ENCODE data around the gene DYNC2I2. TPM values are rescaled to one million over a fixed set of nuclear protein-coding genes. Genes with fewer than 3 reads are reported as not detected.
"Not testable (repeated sequence)": the region's sequence is repeated elsewhere in the genome, so short reads cannot be mapped to it uniquely, and the experiment has no call there.

The DYNC2I2 gene
- total and polyA plus RNA-seq, 4 experiments from 2014 or later: 1.7 to 4.6 (median 3.3) TPM

- CTCF ChIA-PET (ENCODE audit: partially characterized antibody): no interaction called here
Observed at GRCh38 chr9:128702949-128703615, 46.4 kb upstream of the DYNC2I2 start.

GRCh38 chr9:128702445-128702948 lies 45.9 kb upstream of the DYNC2I2 start, which contains the start of gene PKN3:
PKN3 (plus strand) TSS chr9:128702503; CDS start chr9:128702916, 413 bp downstream.
- peaks cover 2 to 19% (median 11%) of the 10 kb centered on the region in 4 donors for H3K4me1 Mint-ChIP-seq
- ChIA-PET POLR2A (ENCODE audit: partially characterized antibody) (interaction anchor here (0.8 to 3.6 kb wide), 3 partner anchors 12 to 22 kb away, joined by 3 to 33 read pairs (median 7); partner anchors contain the start of genes SET and ZDHHC12), CTCF (ENCODE audit: partially characterized antibody) (interaction anchor here (0.6 to 1.4 kb wide), 10 partner anchors 11 to 128 kb away, joined by 3 to 9 read pairs (median 4); partner anchors contain the start of gene SPOUT1)
- Histone ChIP-seq H3K4me3 (ENCODE audit: low read length in 2 of 2) (peak within 1 kb of the TSS; percentile 17 to 45), H3K9me3 (ENCODE audit: control insufficient read depth in 1 of 2, low read length in 2 of 2) (no peaks in the 10 kb centered on the region), H3K27ac (ENCODE audit: low read depth, low read length) (peak within 1 kb of the TSS; percentile 38), H3K4me1 (ENCODE audit: insufficient read depth, low read length) (peaks cover 10% of the 10 kb centered on the region), H3K36me3 (ENCODE audit: insufficient read depth, low read length) (no peaks in the 10 kb centered on the region), H3K27me3 (ENCODE audit: insufficient read depth, low read length) (no peaks in the 10 kb centered on the region)
- intact Hi-C loops (cut with micrococcal nuclease): loop anchor here (1.0 to 2.0 kb wide), 3 partner anchors 14 to 85 kb away; partner anchors contain the start of genes SET, TBC1D13 and ZDHHC12
- H3K36me3 Mint-ChIP-seq: no peaks in the 10 kb centered on the region
- H3K27me3 Mint-ChIP-seq: no peaks in the 10 kb centered on the region
- H3K4me3 Mint-ChIP-seq: peak within 1 kb of the TSS; percentile 83 to 95 (median 90)
- H3K27ac Mint-ChIP-seq: peak within 1 kb of the TSS in 6 of 7 donors; percentile 76 to 94 (median 84)
- H3K9me3 Mint-ChIP-seq: peaks cover 0 to 2% (median 0%) of the 10 kb centered on the region in 8 donors
- DNase-seq: peak; percentile 79 to 87 (median 82)

More at GRCh38 chr9:128702949-128703615, 46.4 kb upstream of the DYNC2I2 start:
- Histone ChIP-seq H3K9me3 (ENCODE audit: control insufficient read depth in 1 of 2, low read length in 2 of 2) (no peaks in the 10 kb centered on the region), H3K4me1 (ENCODE audit: insufficient read depth, low read length) (peaks cover 10% of the 10 kb centered on the region), H3K36me3 (ENCODE audit: insufficient read depth, low read length) (no peaks in the 10 kb centered on the region), H3K27me3 (ENCODE audit: insufficient read depth, low read length) (no peaks in the 10 kb centered on the region), H3K27ac (ENCODE audit: low read depth, low read length) (peak overlapping the region; percentile 38), H3K4me3 (ENCODE audit: low read length in 2 of 2) (peak overlapping the region; percentile 17 to 45)
- Mint-ChIP-seq H3K4me3 (peak overlapping the region; percentile 61 to 83 (median 76)), H3K27ac (peak overlapping the region in 5 of 7 donors; percentile 37 to 94 (median 66)), H3K27me3 (no peaks in the 10 kb centered on the region), H3K36me3 (no peaks in the 10 kb centered on the region), H3K9me3 (peaks cover 0 to 2% (median 0%) of the 10 kb centered on the region in 8 donors), H3K4me1 (peaks cover 2 to 19% (median 11%) of the 10 kb centered on the region in 4 donors)
- peak in 2 of 5 donors; percentile 12 to 18 for DNase-seq
- intact Hi-C loops (cut with micrococcal nuclease): loop anchor here (1.0 to 2.0 kb wide), 3 partner anchors 14 to 84 kb away; partner anchors contain the start of genes SET, TBC1D13 and ZDHHC12
- POLR2A ChIA-PET (ENCODE audit: partially characterized antibody): interaction anchor here (1.2 kb wide), 1 partner anchor 21 kb away, joined by 5 read pairs; the partner anchor contains the start of gene ZDHHC12

DNA sequence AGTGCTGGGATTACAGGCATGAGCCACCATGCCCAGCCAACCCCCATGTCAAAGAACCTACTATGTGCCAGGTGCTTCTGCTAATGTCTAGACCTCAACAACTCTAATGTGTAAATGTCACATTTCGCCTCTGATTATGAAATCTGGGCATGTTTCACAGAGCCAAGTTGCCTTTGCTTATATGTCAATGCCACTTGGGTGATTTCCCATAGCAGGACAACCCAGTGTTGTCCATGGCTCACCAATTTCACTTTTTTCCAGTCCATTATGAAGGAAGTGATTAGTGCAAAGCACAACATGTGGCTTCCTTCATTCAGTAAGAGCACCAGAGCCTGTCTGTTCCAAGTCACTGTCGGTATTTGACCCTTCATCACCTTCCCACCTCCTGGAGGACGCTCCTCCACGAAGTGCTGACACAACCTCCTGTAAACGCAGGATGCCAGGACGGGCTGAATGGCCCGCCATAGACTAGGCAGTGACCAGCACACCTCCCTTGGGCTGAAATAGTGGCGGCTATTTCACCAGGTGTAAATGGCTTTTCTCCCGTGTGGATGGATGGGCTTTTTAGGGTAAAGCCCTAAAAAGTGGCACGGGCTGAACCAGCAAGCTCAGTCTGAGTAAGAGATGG lies 44.7 kb upstream of the DYNC2I2 start:
- H3K9me3 ChIP-seq (ENCODE audit: control insufficient read depth in 1 of 2, low read length in 2 of 2): no peaks in the 10 kb centered on the region
- CTCF ChIA-PET (ENCODE audit: partially characterized antibody): interaction anchor here (0.9 to 1.4 kb wide), 8 partner anchors 9 to 116 kb away, joined by 3 to 6 read pairs (median 4); no protein-coding TSS in a partner anchor
- Mint-ChIP-seq H3K4me1 (peaks cover 2 to 19% (median 11%) of the 10 kb centered on the region in 4 donors), H3K36me3 (peaks cover 1 to 6% of the 10 kb centered on the region in 2 donors), H3K9me3 (peaks cover 0 to 2% (median 0%) of the 10 kb centered on the region in 8 donors), H3K27ac (peak overlapping the region in 1 of 7 donors; percentile 65), H3K27me3 (no peaks in the 10 kb centered on the region), H3K4me3 (peak overlapping the region in 6 of 8 donors; percentile 51 to 76 (median 62))
- H3K27me3 ChIP-seq (ENCODE audit: insufficient read depth, low read length): no peaks in the 10 kb centered on the region
- H3K4me1 ChIP-seq (ENCODE audit: insufficient read depth, low read length): peaks cover 10% of the 10 kb centered on the region
- H3K4me3 ChIP-seq (ENCODE audit: low read length in 2 of 2): no peak overlapping the region
- intact Hi-C loops (cut with micrococcal nuclease): no loop called here
- POLR2A ChIA-PET (ENCODE audit: partially characterized antibody): interaction anchor here (3.6 kb wide), 1 partner anchor 10 kb away, joined by 33 read pairs; the partner anchor contains the start of gene SET
- H3K36me3 ChIP-seq (ENCODE audit: insufficient read depth, low read length): no peaks in the 10 kb centered on the region
- no peak for DNase-seq
- no peak overlapping the region for H3K27ac ChIP-seq (ENCODE audit: low read depth, low read length)

- CTCF ChIA-PET (ENCODE audit: partially characterized antibody); H3K9me3 Mint-ChIP-seq; intact Hi-C loops (cut with micrococcal nuclease); H3K27ac ChIP-seq (ENCODE audit: low read depth, low read length); H3K27ac Mint-ChIP-seq; DNase-seq; H3K4me1 ChIP-seq (ENCODE audit: insufficient read depth, low read length); H3K4me3 ChIP-seq (ENCODE audit: low read length in 2 of 2); H3K27me3 ChIP-seq (ENCODE audit: insufficient read depth, low read length); H3K4me3 Mint-ChIP-seq; H3K27me3 Mint-ChIP-seq; H3K9me3 ChIP-seq (ENCODE audit: control insufficient read depth in 1 of 2, low read length in 2 of 2); H3K36me3 ChIP-seq (ENCODE audit: insufficient read depth, low read length): not testable (repeated sequence)
- POLR2A ChIA-PET (ENCODE audit: partially characterized antibody): interaction anchor here (3.6 kb wide), 1 partner anchor 8 kb away, joined by 33 read pairs; the partner anchor contains the start of gene SET
- Mint-ChIP-seq H3K4me1 (peaks cover 2 to 19% (median 11%) of the 10 kb centered on the region in 4 donors), H3K36me3 (peaks cover 12 to 23% of the 10 kb centered on the region in 2 donors)
Observed at GRCh38 chr9:128699096-128699795, 42.6 kb upstream of the DYNC2I2 start.

DNA sequence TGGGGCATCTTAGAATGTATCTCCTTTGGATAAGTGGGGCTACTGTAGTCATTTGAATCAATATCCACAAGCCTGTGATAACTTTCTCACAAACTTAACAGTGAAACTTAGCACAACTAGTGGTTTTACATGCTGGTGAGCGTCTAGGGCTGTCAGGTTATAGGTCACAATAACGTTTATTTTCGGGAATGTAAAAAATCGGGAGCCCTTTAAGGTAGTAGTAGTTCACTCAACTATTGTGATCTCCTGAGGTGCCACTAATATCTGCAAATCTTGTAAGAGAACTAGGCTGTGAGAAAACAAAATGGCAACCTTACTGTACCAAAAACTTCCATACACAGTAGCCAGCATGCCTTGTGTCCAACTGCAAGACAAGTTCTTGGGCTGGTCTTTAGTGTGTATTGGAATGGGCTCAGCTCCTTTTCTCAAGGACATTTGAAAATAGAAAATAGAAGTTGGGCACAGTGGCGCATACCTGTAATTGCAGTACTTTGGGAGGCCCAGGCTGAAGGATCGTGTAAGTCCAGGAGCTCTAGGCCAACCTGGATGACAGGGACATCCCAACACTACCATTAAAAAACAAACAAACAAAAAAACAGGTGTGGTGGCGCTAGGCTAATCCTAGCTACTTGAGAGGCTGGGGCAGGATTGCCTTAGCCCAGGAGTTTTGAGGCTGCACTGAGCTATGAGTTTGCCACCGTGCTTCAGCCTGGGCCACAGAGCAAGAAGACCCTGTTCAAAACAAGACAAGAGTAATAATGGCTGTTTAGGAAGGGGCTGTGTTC lies 40.5 kb upstream of the DYNC2I2 start:
- Mint-ChIP-seq H3K4me1 (peaks cover 3 to 18% (median 6%) of the 10 kb centered on the region in 4 donors), H3K9me3 (peaks cover 0 to 2% (median 0%) of the 10 kb centered on the region in 8 donors), H3K4me3 (no peak overlapping the region), H3K27me3 (no peaks in the 10 kb centered on the region), H3K36me3 (peaks cover 25 to 40% of the 10 kb centered on the region in 2 donors), H3K27ac (peak overlapping the region in 1 of 7 donors; percentile 15)
- intact Hi-C loops (cut with micrococcal nuclease): no loop called here
- Histone ChIP-seq H3K27me3 (ENCODE audit: insufficient read depth, low read length) (no peaks in the 10 kb centered on the region), H3K4me3 (ENCODE audit: low read length in 2 of 2) (no peak overlapping the region), H3K27ac (ENCODE audit: low read depth, low read length) (no peak overlapping the region), H3K36me3 (ENCODE audit: insufficient read depth, low read length) (peaks cover 24% of the 10 kb centered on the region), H3K9me3 (ENCODE audit: control insufficient read depth in 1 of 2, low read length in 2 of 2) (no peaks in the 10 kb centered on the region), H3K4me1 (ENCODE audit: insufficient read depth, low read length) (peaks cover 13% of the 10 kb centered on the region)
- ChIA-PET CTCF (ENCODE audit: partially characterized antibody) (interaction anchor here (0.7 to 1.2 kb wide), 3 partner anchors 32 to 121 kb away, joined by 3 read pairs; partner anchors contain the start of gene ENDOG), POLR2A (ENCODE audit: partially characterized antibody) (interaction anchor here (1.1 to 2.0 kb wide), 3 partner anchors 8 to 121 kb away, joined by 3 to 9 read pairs (median 3); partner anchors contain the start of genes ENDOG and SET)
- DNase-seq: no peak

- DNase-seq: no peak
- no peak overlapping the region for H3K4me3 ChIP-seq (ENCODE audit: low read length in 2 of 2)
- Mint-ChIP-seq H3K27me3 (peaks cover 0 to 1% of the 10 kb centered on the region in 2 donors), H3K4me1 (peaks cover 14 to 23% (median 17%) of the 10 kb centered on the region in 4 donors), H3K4me3 (no peak overlapping the region), H3K36me3 (peaks cover 34 to 54% of the 10 kb centered on the region in 2 donors), H3K27ac (peak overlapping the region in 1 of 7 donors; percentile 32), H3K9me3 (peaks cover 0 to 4% (median 0%) of the 10 kb centered on the region in 8 donors)
- no peaks in the 10 kb centered on the region for H3K27me3 ChIP-seq (ENCODE audit: insufficient read depth, low read length)
- ChIA-PET CTCF (ENCODE audit: partially characterized antibody) (no interaction called here), POLR2A (ENCODE audit: partially characterized antibody) (no interaction called here)
- H3K4me1 ChIP-seq (ENCODE audit: insufficient read depth, low read length): peaks cover 24% of the 10 kb centered on the region
- no peaks in the 10 kb centered on the region for H3K9me3 ChIP-seq (ENCODE audit: control insufficient read depth in 1 of 2, low read length in 2 of 2)
- intact Hi-C loops (cut with micrococcal nuclease): no loop called here
- peaks cover 29% of the 10 kb centered on the region for H3K36me3 ChIP-seq (ENCODE audit: insufficient read depth, low read length)
- no peak overlapping the region for H3K27ac ChIP-seq (ENCODE audit: low read depth, low read length)
Observed at GRCh38 chr9:128694344-128694743, 37.7 kb upstream of the DYNC2I2 start.

Data from CD4-positive, alpha-beta memory T cell (primary cell).